H1 (cell line): ENCODE measurements around the gene ENPP7. TPM values are rescaled to one million over a fixed set of nuclear protein-coding genes. Genes with fewer than 3 reads are reported as not detected.

Experiments
- ASH2L ChIP-seq: fragments of 200-600, 300-600 bp; sonication (generic); IDR thresholded peaks from one replicate; pipeline ENCODE4 v1.7.1; 2017; ENCODE audit warnings: low read length
- BACH1 ChIP-seq: IDR thresholded peaks from 2 replicates; pipeline ENCODE4 v1.6.1; 2012; ENCODE audit warnings: low read length, improper control_type of control experiment
- BCL11A ChIP-seq, 2 experiments: IDR thresholded peaks; one replicate each; pipeline ENCODE4 v1.6.1; 2011; ENCODE audit warnings: low read depth in 2 of 2, low read length in 2 of 2, mild to moderate bottlenecking in 2 of 2
- EGR1 ChIP-seq: IDR thresholded peaks from 2 replicates; pipeline ENCODE4 v1.6.1; 2011; ENCODE audit warnings: low read depth, low read length, borderline replicate concordance
- EZH2 ChIP-seq: fragments of 200-600 bp; sonication (generic); IDR thresholded peaks from 2 replicates; pipeline ENCODE4 v1.7.1; 2012; ENCODE audit warnings: low read depth, mild to moderate bottlenecking, moderate library complexity, low read length, inconsistent platforms; ENCODE audit not compliant: severe bottlenecking
- GABPA ChIP-seq: IDR thresholded peaks from 2 replicates; pipeline ENCODE4 v1.6.1; 2011; ENCODE audit warnings: mild to moderate bottlenecking, low read length, moderate library complexity, borderline replicate concordance; ENCODE audit not compliant: insufficient read depth
- HDAC2 ChIP-seq, 2 experiments: fragments of 300-600 bp in 1 of 2; sonication (generic) in 1 of 2; IDR thresholded peaks; 2 replicates each; pipeline ENCODE4 v1.6.1; 2011 to 2012; ENCODE audit warnings: low read depth in 2 of 2, low read length in 2 of 2, mild to moderate bottlenecking in 2 of 2, moderate library complexity in 2 of 2, borderline replicate concordance in 1 of 2, inconsistent platforms in 1 of 2
- JUN ChIP-seq: IDR thresholded peaks from 2 replicates; pipeline ENCODE4 v1.6.1; 2011; ENCODE audit warnings: low read depth, mild to moderate bottlenecking, improper control_type of control experiment, low read length
- JUND ChIP-seq: IDR thresholded peaks from 2 replicates; pipeline ENCODE4 v1.6.1; 2011; ENCODE audit warnings: mild to moderate bottlenecking, improper control_type of control experiment, low read length
- KDM4A ChIP-seq: IDR thresholded peaks from one replicate; pipeline ENCODE4 v1.7.1; 2012; ENCODE audit warnings: low read depth, mild to moderate bottlenecking, moderate library complexity, low read length, inconsistent platforms; ENCODE audit not compliant: severe bottlenecking
- NANOG ChIP-seq: IDR thresholded peaks from 2 replicates; pipeline ENCODE4 v1.6.1; 2011; ENCODE audit warnings: low read length, low read depth, mild to moderate bottlenecking, inconsistent platforms; ENCODE audit not compliant: insufficient read depth, poor library complexity, severe bottlenecking
- POLR2A ChIP-seq, 2 experiments: IDR thresholded peaks; 1 replicate in 1 of 2; 2 replicates in 1 of 2; pipeline ENCODE4 v1.6.1; 2011; ENCODE audit warnings: low read depth in 2 of 2, low read length in 2 of 2, mild to moderate bottlenecking in 2 of 2; ENCODE audit errors: control extremely low read depth in 1 of 2
- POLR2AphosphoS5 ChIP-seq: IDR thresholded peaks from 2 replicates; pipeline ENCODE4 v1.6.1; 2011; ENCODE audit warnings: low read depth, low read length
- POU5F1 ChIP-seq: IDR thresholded peaks from 2 replicates; pipeline ENCODE4 v1.6.1; 2011; ENCODE audit warnings: low read depth, mild to moderate bottlenecking, low read length, moderate library complexity
- SIRT6 ChIP-seq: IDR thresholded peaks from one replicate; pipeline ENCODE4 v1.7.1; 2012; ENCODE audit warnings: low read length, inconsistent platforms
- SP1 ChIP-seq: IDR thresholded peaks from 2 replicates; pipeline ENCODE4 v1.6.1; 2011; ENCODE audit warnings: low read depth, low read length
- SP4 ChIP-seq: IDR thresholded peaks from 2 replicates; pipeline ENCODE4 v1.6.1; 2012; ENCODE audit warnings: low read length, inconsistent platforms
- TAF1 ChIP-seq: IDR thresholded peaks from 2 replicates; pipeline ENCODE4 v1.6.1; 2011; ENCODE audit warnings: mild to moderate bottlenecking, low read depth, low read length
- TAF7 ChIP-seq: optimal IDR thresholded peaks from 2 replicates; pipeline ENCODE3; 2011; ENCODE audit warnings: low read depth, mild to moderate bottlenecking, inconsistent platforms, low read length, moderate library complexity, borderline replicate concordance
- YY1 ChIP-seq: IDR thresholded peaks from 2 replicates; pipeline ENCODE4 v1.6.1; 2011; ENCODE audit warnings: low read depth, mild to moderate bottlenecking, low read length
- polyA plus RNA-seq, 7 experiments: library from polyadenylated mRNA; depleted of rRNA in 3 of 7; stranded (reverse) in 5 of 7; unstranded in 2 of 7; fragments of >200 nt in 5 of 7; fragments of 200-250 nt in 2 of 7; gene quantifications; 1 replicate in 5 of 7; 2 replicates in 1 of 7; 4 replicates in 1 of 7; pipeline versions ENCODE4 v1.2.1 to v1.2.3, GENCODE V29; 2011 to 2013; ENCODE audit warnings: missing spikeins in 2 of 7, mixed read lengths in 2 of 7
- total RNA-seq: library from RNA; stranded (reverse); fragmentation: NEBNext Ultra II Directional; extraction: Animal tissue kit (Norgen Biotek cat#: 25700); gene quantifications from 2 replicates; pipeline ENCODE4 v1.2.1, GENCODE V29; 2021
- TF ChIP-seq, protein P1 (sequence below), 3 experiments: IDR thresholded peaks; 1 replicate in 2 of 3; 2 replicates in 1 of 3; pipeline versions ENCODE4 v1.5.1 to v1.6.1; 2011; ENCODE audit warnings: low read length in 3 of 3, mild to moderate bottlenecking in 3 of 3, inconsistent platforms in 2 of 3, low read depth in 1 of 3, moderate library complexity in 1 of 3; ENCODE audit not compliant: insufficient read depth in 1 of 3; ENCODE audit errors: control extremely low read depth in 1 of 3
- TF ChIP-seq, protein P2 (sequence below): IDR thresholded peaks from 2 replicates; pipeline ENCODE4 v1.6.1; 2012; ENCODE audit warnings: inconsistent platforms

The ENPP7 gene
- total and polyA plus RNA-seq, 2 of the 8 experiments (the other 6 are each of a cell fraction or from before 2014, with no cell fraction given) = not detected

DNA sequence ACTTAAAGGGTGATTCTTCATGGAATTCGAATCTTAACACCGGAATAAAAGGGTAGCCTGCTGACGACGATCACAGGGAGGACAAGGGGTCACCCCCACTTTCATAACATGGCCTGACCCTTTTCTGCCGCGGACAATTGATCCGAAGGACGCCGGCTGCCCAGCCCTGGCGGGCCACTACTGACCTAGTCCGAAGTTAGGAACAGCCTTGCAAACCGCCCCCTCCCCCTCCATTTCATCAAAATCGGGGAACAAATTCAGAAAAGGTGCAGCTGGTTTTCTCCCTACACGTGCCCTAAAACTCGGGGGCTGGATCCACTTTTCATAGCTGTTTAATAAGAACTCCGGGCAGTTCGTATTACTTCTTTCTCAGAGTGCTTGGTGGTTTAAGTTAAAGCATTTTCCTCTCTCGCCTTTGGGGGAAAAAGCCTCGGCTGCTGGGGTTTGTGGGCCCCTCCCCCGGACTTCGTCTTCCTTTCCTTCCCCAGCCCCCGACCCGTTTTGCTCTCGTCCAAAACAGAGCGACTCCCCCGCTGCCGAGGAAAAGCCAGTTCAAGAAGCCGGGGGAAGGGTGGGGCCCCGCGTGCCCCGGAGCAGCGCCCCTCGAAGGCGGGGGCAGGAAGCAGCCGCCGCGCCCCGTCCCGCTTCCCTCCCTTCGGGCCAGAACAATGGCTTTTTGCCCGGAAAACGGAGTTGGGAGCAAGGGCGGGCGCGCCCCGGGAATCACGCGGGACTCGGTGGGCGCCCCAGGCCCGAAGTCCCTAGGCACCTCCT lies 46.6 kb downstream of the ENPP7 start (continued):
- TF ChIP-seq EZH2 (peak; percentile 23), JUN (no peak), NANOG (no peak), JUND (no peak; the same call in 1 of the 2 replicates), KDM4A (peak; percentile 64), POLR2A (IDR thresholded peaks at IDR 0.05; ENCODE audit: control extremely low read depth in 1 of 2, low read depth in 2 of 2, low read length in 2 of 2) (peak in 1 of 2 experiments; percentile 49; a peak in 2 of 3 replicates), GABPA (no peak), POU5F1 (no peak), BACH1 (peak; percentile 85), HDAC2 (IDR thresholded peaks at IDR 0.05; ENCODE audit: borderline replicate concordance in 1 of 2, low read depth in 2 of 2, low read length in 2 of 2) (peak in 1 of 2 experiments; percentile 94; a peak in 3 of 4 replicates), TAF7 (peak; percentile 30), ASH2L (peak; percentile 75), EGR1 (peak; percentile 30; the same call in 1 of the 2 replicates), BCL11A (IDR thresholded peaks at IDR 0.05; ENCODE audit: low read depth in 2 of 2, low read length in 2 of 2) (no peak), SIRT6 (no peak), YY1 (no peak), POLR2AphosphoS5 (0 out of 2 replicates have a peak, but pooled peaks have one; percentile 5), SP1 (no peak), TAF1 (no peak; the same call in 1 of the 2 replicates), SP4 (no peak)
- TF ChIP-seq, protein P1, sequence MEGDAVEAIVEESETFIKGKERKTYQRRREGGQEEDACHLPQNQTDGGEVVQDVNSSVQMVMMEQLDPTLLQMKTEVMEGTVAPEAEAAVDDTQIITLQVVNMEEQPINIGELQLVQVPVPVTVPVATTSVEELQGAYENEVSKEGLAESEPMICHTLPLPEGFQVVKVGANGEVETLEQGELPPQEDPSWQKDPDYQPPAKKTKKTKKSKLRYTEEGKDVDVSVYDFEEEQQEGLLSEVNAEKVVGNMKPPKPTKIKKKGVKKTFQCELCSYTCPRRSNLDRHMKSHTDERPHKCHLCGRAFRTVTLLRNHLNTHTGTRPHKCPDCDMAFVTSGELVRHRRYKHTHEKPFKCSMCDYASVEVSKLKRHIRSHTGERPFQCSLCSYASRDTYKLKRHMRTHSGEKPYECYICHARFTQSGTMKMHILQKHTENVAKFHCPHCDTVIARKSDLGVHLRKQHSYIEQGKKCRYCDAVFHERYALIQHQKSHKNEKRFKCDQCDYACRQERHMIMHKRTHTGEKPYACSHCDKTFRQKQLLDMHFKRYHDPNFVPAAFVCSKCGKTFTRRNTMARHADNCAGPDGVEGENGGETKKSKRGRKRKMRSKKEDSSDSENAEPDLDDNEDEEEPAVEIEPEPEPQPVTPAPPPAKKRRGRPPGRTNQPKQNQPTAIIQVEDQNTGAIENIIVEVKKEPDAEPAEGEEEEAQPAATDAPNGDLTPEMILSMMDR (IDR thresholded peaks at IDR 0.05; ENCODE audit: control extremely low read depth in 1 of 3, insufficient read depth in 1 of 3, low read depth in 1 of 3, low read length in 3 of 3) = peak; percentile 38 to 53 (median 49)
- TF ChIP-seq, protein P2, sequence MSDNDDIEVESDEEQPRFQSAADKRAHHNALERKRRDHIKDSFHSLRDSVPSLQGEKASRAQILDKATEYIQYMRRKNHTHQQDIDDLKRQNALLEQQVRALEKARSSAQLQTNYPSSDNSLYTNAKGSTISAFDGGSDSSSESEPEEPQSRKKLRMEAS = peak; percentile 75
